Breast epithelium (tissue), 3 donors: ENCODE results near the gene DUSP22.

Experiments
- POLR2A ChIP-seq: fragments of 450-650 bp; IDR thresholded peaks from one replicate; pipeline ENCODE4 v1.6.1; 2016; ENCODE audit warnings: antibody characterized with exemption, mild to moderate bottlenecking, moderate library complexity
- TF ChIP-seq, protein P1 (sequence below), 3 donors: fragments of 450-650 bp; IDR thresholded peaks; one replicate each; pipeline ENCODE4 v1.5.1; 2016 to 2017; ENCODE audit warnings: antibody characterized with exemption in 3 of 3, mild to moderate bottlenecking in 3 of 3, moderate library complexity in 3 of 3

DNA sequence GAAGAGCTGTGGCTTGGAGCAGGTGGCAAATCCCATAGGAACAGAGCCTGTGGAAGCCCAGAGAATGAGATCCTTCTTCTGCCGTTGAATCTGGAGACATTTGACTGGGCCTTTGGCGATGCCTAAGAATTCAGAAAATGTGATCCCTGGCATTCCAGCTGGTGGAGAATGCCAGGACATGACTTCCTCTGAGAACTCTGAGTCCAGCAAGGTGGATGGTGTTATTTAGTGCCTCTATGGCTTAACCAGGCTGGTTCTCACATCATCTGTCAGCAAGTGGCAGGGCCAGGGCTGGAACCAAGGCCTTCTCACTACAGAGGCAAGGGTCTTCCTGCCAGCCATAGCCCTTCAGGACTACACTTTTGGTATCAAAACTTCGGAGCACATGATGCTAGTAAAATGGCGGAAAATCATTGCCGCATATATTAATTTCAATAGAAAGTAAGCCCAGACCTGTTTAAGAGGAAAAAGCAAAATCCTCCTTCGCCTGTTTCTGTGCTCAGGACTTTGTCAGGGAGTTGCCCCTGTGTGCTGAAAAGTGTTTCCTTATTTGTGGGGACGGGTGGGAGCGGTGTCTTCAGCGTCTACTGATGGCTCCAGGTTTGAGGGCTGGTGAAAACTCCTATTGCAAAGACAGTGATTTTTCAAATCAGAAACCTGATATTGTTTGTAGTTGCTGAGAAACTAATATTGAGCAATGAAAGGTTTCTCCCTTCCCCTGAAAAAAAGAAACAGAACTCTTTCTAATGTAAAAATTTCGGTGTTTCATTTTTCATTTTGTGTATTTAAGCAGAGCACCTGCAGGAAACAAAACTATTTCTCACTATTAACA, 23.9 kb downstream of the DUSP22 start:
- TF ChIP-seq POLR2A: no peak
- TF ChIP-seq, protein P1, sequence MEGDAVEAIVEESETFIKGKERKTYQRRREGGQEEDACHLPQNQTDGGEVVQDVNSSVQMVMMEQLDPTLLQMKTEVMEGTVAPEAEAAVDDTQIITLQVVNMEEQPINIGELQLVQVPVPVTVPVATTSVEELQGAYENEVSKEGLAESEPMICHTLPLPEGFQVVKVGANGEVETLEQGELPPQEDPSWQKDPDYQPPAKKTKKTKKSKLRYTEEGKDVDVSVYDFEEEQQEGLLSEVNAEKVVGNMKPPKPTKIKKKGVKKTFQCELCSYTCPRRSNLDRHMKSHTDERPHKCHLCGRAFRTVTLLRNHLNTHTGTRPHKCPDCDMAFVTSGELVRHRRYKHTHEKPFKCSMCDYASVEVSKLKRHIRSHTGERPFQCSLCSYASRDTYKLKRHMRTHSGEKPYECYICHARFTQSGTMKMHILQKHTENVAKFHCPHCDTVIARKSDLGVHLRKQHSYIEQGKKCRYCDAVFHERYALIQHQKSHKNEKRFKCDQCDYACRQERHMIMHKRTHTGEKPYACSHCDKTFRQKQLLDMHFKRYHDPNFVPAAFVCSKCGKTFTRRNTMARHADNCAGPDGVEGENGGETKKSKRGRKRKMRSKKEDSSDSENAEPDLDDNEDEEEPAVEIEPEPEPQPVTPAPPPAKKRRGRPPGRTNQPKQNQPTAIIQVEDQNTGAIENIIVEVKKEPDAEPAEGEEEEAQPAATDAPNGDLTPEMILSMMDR (IDR thresholded peaks at IDR 0.05): no peak
